Large intestine (tissue), 3 donors: ENCODE data around the gene ELP5. TPM values are rescaled to one million over a fixed set of nuclear protein-coding genes. Genes with fewer than 3 reads are reported as not detected.

ENCODE experiments used
- DNase-seq, 2 donors: peaks; one replicate each; pipeline versions ENCODE4 v3.0.0 to v3.0.0-alpha.2; 2013
- H3K27ac ChIP-seq: one replicate; pipeline ENCODE4 v1.5.1; 2013; ENCODE audit warnings: low read length
- H3K27me3 ChIP-seq: 2 replicates; pipeline ENCODE4 v1.6.1; 2013; ENCODE audit warnings: low read length; ENCODE audit not compliant: control insufficient read depth, insufficient read depth
- H3K36me3 ChIP-seq: 2 replicates; pipeline ENCODE4 v1.6.1; 2013; ENCODE audit warnings: low read length; ENCODE audit not compliant: control insufficient read depth, insufficient read depth
- H3K4me1 ChIP-seq: one replicate; pipeline ENCODE4 v1.6.1; 2013; ENCODE audit warnings: low read length; ENCODE audit not compliant: control insufficient read depth, insufficient read depth
- H3K4me3 ChIP-seq: one replicate; pipeline ENCODE4 v1.5.1; 2013; ENCODE audit warnings: low read length
- H3K9me3 ChIP-seq: one replicate; pipeline ENCODE4 v1.6.1; 2013; ENCODE audit warnings: mild to moderate bottlenecking, low read depth, low read length, moderate library complexity; ENCODE audit not compliant: control insufficient read depth
- WGBS: methylation state at CpG from one replicate; pipeline ENCODE4 v1.1.5; 2013; ENCODE audit warnings: low lambda C conversion rate; ENCODE audit not compliant: insufficient coverage; 5-methylcytosine and 5-hydroxymethylcytosine counted together
- polyA plus RNA-seq: library from polyadenylated mRNA; unstranded; fragments of 120-200 nt; gene quantifications from one replicate; pipeline ENCODE4 v1.2.1, GENCODE V29; 2013

The ELP5 gene
- polyA plus RNA-seq, 1 donor, result 45.8 TPM

DNA sequence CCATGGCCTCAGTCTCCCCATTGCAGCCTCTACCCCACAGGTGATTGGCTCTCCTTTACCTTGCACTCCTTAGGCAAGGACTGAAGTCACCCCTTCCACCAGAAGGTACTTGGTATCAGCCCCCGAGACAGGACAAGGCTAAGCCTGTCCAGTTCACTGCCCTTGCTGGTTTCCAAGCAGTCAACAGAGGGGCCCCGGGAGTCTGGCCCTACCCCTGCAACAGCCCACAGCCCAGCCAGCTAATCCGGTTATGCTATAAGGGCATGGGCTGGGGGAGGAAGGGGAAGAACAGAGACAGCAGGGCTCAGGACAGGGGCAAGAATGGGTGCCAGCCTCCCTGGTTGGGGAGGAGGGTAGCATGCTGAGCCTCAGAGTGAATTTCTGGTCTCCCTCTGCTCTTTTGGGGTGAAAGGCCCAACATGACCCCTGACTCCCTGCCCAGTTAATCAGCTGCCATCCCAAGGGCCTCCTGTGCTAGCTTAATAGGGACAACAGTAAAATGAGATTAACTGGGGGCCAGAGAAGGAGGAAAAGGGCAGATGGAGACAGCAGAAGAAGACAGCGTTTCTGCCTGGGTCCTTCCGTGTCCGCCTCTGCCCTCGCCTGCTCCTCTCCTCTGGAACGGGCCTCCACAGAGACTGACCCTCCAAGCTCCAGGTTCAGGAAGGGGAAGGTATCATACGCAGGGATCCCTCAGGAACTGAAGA is 43.1 kb upstream of the ELP5 start:
- no peak for DNase-seq
- H3K27me3 ChIP-seq, result peaks cover 53% of the 10 kb centered on the region
- H3K36me3 ChIP-seq, result no peaks in the 10 kb centered on the region
- H3K4me3 ChIP-seq, result no peak overlapping the region
- no CpG with 5 or more reads among the region's 9 CpGs for WGBS
- H3K9me3 ChIP-seq, result no peaks in the 10 kb centered on the region
- H3K27ac ChIP-seq, result no peak overlapping the region
- peaks cover 17% of the 10 kb centered on the region for H3K4me1 ChIP-seq

DNA sequence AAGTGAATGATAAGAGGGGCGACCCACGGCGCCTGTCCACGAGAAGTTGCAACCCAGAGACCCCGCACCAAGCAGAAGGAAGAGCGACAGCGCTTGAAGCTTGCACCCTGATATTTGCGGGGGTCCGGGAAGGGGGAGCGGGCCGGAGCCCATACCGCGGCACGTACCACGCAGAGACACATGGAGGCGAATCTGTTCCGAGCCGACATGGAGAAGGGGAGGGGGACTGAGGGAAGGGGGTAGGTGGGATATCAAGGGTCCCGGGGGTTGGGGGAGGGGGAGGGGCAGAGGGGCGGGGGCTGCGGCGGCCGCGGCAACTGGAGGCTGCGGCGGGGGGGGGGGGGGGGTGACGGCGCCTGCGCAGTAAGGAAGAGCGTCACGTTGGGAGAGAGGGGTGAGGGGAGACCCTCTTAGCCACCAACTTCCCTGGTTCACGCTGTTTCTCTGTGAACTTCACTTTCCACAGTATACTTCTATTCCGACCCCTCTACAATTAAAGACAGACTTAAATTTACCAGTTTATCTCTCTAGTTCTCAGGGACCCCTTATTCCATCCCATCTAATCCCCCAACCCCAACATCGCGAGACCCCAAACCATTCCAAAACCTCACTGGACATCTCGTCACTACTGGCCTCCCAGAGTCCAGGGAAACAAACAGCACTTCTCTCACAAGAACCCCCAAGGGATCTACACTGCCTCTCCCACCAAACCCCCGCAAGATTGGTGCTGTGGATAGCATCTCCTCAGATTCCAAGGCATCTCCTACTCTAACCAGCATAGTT is 40.3 kb upstream of the ELP5 start:
- Histone ChIP-seq H3K4me3 (no peak overlapping the region), H3K27ac (no peak overlapping the region), H3K4me1 (peaks cover 17% of the 10 kb centered on the region), H3K9me3 (no peaks in the 10 kb centered on the region), H3K36me3 (no peaks in the 10 kb centered on the region), H3K27me3 (peaks cover 54% of the 10 kb centered on the region)
- WGBS, result no CpG with 5 or more reads among the region's 37 CpGs
- no peak for DNase-seq

DNA sequence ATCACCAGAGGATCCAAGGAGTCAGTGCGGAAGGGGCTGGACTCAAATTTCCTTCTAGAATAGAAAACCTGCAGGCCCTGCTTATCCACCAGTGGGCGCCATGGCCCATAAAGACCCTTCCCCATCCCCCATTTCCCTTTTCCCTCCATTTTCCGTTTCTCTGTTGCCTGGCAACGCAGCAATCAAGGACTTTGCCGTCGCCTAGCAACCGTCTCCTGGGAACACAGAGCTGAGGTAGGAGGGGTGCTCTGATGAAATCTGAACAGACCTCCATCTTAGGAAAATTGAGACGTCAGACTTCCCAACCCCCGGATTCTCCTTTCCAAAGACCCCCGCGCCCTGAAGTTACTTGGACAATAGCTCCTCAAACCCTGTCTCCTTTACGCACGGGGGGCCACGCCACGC is 38.1 kb upstream of the ELP5 start:
- WGBS, result 0% methylated on average over 1 of the region's 15 CpGs

DNA sequence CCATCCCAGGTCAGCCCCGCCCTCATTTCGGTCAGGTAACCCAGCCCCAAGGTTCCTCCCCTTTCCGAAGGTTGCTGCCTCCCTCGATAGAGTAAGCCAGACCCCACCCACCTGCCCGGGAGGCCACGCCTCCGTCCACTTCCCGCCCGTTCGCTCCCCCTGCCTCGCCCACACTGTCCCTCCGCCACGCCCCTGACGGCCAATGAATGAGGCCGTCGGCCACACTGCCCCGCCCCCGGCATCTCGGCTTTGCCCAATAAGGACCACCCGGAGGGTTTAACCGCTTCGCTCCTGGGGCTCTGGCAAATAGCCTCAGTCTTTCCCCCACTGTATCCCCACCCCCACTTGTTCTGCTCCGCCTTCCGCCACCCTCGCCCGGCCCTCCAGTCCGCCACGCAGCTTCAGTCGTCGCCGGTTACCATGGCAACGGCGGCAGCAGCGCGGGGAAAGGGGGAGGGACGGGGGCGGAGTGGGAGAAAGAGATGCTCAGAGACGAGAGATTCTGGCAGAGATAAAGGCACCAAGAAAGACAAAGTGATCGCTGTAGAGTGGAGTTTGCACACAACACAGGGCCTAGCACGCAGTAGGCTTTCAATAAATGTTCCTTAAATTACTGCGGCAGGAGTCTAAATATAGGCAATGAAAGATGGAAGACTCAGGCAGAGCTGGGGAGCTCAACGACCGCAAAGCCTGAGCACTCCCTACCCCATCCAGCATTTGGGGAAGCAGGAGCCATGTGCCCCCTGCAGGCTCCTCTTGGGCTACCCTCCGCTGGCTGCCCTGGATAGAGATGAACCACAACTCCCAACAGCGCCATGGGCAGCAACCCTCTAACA is 37.5 kb upstream of the ELP5 start:
- Histone ChIP-seq H3K27me3 (peaks cover 50% of the 10 kb centered on the region), H3K4me1 (peaks cover 31% of the 10 kb centered on the region), H3K9me3 (no peaks in the 10 kb centered on the region), H3K4me3 (peak overlapping the region; percentile 47), H3K36me3 (no peaks in the 10 kb centered on the region), H3K27ac (peak overlapping the region; percentile 83)
- DNase-seq, result peak; percentile 95
- WGBS, result 0% methylated on average over 1 of the region's 45 CpGs

More for the DNA sequence above, 38.1 kb upstream of the ELP5 start:
- H3K9me3 ChIP-seq, result no peaks in the 10 kb centered on the region
- peaks cover 27% of the 10 kb centered on the region for H3K4me1 ChIP-seq
- H3K4me3 ChIP-seq, result peak overlapping the region; percentile 47
- DNase-seq, result peak; percentile 84 to 85
- peak overlapping the region; percentile 83 for H3K27ac ChIP-seq
- peaks cover 55% of the 10 kb centered on the region for H3K27me3 ChIP-seq
- no peaks in the 10 kb centered on the region for H3K36me3 ChIP-seq

DNA sequence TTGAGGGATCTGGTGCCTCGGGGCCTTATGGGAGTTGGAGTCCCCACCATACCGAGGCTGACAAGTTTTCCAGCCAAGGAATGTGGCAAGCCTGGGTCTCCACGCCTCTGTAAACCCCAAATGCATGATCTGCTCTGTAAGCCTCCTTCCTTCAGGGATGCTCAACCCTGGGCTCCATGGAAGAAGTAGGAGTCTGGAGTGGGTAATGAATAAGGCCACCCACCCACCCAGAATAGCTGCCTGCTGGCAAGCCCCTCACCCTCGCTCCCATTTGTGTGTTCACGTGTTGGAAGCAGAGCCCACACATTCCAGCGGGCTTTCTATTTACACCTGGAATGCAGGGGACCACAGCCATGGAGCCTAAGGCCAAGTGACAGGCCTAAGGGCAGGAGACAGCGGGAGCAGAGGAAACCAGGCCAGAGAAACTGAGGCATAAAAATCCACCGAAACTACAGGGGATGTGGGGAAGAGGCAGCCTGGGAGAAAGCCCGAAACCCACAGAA is 36.8 kb upstream of the ELP5 start:
- Histone ChIP-seq H3K4me1 (peaks cover 31% of the 10 kb centered on the region), H3K27me3 (peaks cover 46% of the 10 kb centered on the region), H3K27ac (peak overlapping the region; percentile 83), H3K9me3 (no peaks in the 10 kb centered on the region), H3K36me3 (no peaks in the 10 kb centered on the region), H3K4me3 (peak overlapping the region; percentile 47)
- no peak for DNase-seq
- 40% methylated on average over 1 of the region's 9 CpGs for WGBS

DNA sequence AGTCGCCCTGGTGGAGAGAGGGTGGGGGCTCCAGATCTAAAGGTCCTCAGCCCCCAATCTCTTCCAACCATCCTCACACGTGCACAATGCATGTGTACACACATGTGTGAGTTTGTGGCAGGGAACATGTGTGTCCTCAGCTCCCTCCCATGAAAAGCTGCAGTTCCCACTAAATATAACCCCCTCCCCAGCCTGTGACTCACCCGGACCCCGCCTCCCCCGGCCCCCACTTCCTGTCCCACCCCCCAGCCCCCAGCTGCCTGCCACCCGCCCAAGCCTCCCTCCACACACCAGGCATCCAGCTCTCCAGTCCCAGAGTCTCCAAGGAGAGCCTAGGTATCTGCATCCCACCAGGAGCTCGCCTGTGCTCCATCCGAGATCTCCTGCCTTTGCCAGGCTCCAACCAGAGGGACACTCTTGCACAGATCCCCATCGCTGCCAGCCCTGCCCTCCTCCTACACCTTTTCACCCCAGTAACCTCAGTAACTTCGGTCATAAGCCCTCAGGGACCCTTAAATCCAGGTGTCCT is 36.3 kb upstream of the ELP5 start:
- no peak overlapping the region for H3K4me3 ChIP-seq
- H3K9me3 ChIP-seq, result no peaks in the 10 kb centered on the region
- H3K4me1 ChIP-seq, result peaks cover 33% of the 10 kb centered on the region
- H3K27ac ChIP-seq, result peak overlapping the region; percentile 83
- no CpG with 5 or more reads among the region's 10 CpGs for WGBS
- DNase-seq, result no peak
- no peaks in the 10 kb centered on the region for H3K36me3 ChIP-seq
- peaks cover 41% of the 10 kb centered on the region for H3K27me3 ChIP-seq

DNA sequence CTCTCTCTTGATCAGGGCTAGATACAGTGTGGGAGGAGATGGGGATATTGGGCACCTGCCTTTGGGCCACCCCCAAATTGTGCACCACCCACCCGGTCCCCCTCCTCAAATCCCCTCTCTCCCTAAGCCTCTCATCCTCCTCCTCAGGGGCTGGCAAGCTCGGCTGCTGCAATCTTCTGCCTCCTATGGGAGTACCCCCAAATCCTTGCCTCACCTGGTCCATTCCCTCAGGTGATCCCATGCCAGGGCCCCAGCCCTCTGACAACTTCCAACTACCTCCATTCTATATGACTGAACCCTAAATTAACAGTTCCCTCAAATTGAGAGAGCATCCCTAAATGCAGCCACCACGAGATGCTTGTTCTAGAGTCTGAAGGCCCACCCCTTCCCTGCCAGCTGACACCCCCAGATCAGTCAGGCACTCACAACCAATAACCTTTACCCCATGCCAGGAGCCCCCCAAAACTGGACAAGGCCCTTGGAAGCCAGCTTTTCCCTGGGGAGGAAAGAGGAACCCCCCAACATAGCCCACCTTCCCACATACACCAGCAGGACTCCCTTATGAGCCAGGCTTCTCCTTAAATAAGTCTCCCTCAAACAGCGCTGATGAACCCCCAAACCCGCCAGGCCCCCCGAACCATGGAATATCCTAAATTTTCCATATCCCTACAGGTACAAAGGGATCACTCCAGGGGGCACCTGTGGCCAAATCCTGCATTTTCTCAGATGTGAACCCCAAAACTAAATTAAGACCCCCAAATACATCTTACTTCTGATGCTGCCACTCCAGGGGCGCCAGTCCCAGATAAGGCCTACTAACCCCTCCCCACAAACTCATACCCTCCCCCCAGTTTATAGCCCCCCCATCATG is 35.5 kb upstream of the ELP5 start:
- Histone ChIP-seq H3K36me3 (peaks cover 5% of the 10 kb centered on the region), H3K9me3 (no peaks in the 10 kb centered on the region), H3K4me3 (peak overlapping the region; percentile 30), H3K4me1 (peaks cover 41% of the 10 kb centered on the region), H3K27ac (no peak overlapping the region), H3K27me3 (peaks cover 35% of the 10 kb centered on the region)
- DNase-seq, result no peak
- no CpG with 5 or more reads among the region's 7 CpGs for WGBS

DNA sequence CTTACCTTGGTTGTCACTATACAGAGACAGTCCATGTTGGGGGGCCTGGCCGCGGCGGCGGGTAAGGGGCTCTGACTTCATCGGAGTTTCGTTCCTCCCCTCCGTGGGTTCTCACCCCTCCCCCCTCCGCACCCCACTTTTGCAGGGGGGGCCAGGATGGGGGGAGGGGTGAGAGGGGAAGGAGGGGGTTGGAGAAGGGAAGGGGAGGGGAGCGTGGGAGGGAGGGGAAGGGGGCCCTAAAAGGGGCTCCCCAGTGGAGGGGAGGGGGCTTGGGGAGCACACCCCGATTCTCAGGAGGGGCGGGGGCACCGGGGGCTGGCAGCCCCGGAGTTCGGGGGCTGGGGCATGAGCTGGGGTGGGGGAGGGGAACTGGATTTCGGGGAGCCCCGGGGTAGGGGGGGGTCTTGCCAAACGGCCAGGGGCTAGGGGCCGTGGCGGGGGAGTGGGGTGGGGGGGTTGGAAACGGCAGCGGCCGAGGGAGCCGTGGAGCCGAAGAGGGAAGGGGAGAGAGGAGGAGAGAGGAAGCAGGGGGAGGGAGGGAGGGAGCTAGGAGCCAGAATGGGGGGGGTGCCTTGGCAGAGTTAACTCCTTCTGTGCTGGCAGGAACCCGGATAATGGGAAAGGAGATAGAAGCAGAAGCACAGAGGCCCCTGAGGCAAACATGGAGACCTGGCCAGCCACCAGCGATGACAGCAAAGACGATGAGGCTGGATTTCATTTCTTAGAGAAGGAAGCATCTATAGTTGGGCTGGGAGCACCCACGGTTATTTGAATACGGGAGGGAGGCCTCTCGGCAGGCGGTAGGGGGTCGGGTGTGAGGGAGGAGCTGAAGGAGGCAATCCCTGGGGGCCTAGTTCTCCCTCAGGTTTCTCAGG is 34.7 kb upstream of the ELP5 start:
- H3K36me3 ChIP-seq, result peaks cover 14% of the 10 kb centered on the region
- H3K27me3 ChIP-seq, result peaks cover 28% of the 10 kb centered on the region
- no peaks in the 10 kb centered on the region for H3K9me3 ChIP-seq
- peaks cover 46% of the 10 kb centered on the region for H3K4me1 ChIP-seq
- peak overlapping the region; percentile 30 for H3K4me3 ChIP-seq
- 20% methylated on average over 1 of the region's 32 CpGs for WGBS
- H3K27ac ChIP-seq, result no peak overlapping the region
- DNase-seq, result no peak

DNA sequence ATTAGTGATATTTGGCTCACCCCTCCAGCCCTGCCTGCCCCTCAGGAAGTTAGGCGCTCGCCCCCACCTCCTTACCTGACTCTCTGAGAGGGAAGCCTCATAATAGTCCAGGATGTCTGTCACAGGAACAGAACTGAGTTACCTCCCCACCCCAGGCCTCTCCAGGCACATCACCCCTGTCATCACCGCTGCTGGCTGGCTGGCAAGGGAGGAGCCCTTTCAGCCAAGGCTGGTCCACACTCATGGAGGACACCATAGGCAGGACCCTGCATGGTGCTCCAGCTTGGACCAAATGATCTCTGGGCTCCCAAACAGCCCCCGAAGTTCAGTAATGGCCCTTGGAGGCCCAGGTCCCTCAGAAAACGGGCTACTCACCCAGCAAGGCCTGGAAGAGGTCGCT is 33.8 kb upstream of the ELP5 start:
- no CpG with 5 or more reads among the region's 6 CpGs for WGBS
- Histone ChIP-seq H3K4me3 (no peak overlapping the region), H3K9me3 (no peaks in the 10 kb centered on the region)

More for the DNA sequence above, 33.8 kb upstream of the ELP5 start:
- Histone ChIP-seq H3K36me3 (peaks cover 22% of the 10 kb centered on the region), H3K4me1 (peaks cover 46% of the 10 kb centered on the region), H3K27ac (no peak overlapping the region), H3K27me3 (peaks cover 24% of the 10 kb centered on the region)
- DNase-seq, result no peak
